HG02981 (cell line): Measurements from ENCODE around the gene PAQR7.

Experiments
- ATAC-seq: cut with Tn5 transposase; IDR thresholded peaks from one replicate; pipeline ENCODE4 v1.9.1; 2021; ENCODE audit warnings: mild to moderate bottlenecking, moderate library complexity; ENCODE audit not compliant: unreplicated experiment

PAQR7 gene

GRCh38 chr1:25874635-25875153 lies 814 bp downstream of the PAQR7 start:
- ATAC-seq: no peak

- ATAC-seq: no peak
Measured at GRCh38 chr1:25874209-25874608, 1.3 kb downstream of the PAQR7 start.

GRCh38 chr1:25873120-25873519 lies 2.4 kb downstream of the PAQR7 start:
- ATAC-seq: no peak

- no peak for ATAC-seq
Measured at GRCh38 chr1:25872713-25873112, 2.8 kb downstream of the PAQR7 start.

GRCh38 chr1:25871704-25872494 lies 3.6 kb downstream of the PAQR7 start:
- ATAC-seq: no peak

- ATAC-seq: no peak
Measured at GRCh38 chr1:25871086-25871703, 4.3 kb downstream of the PAQR7 start.

- ATAC-seq: no peak
Measured at GRCh38 chr1:25870614-25871013, 4.9 kb downstream of the PAQR7 start.

- ATAC-seq: no peak
Measured at GRCh38 chr1:25869909-25870606, 5.5 kb downstream of the PAQR7 start.

- ATAC-seq: no peak
Measured at GRCh38 chr1:25867210-25867991, 8.1 kb downstream of the PAQR7 start.

- ATAC-seq: no peak
Measured at GRCh38 chr1:25866288-25866687, 9.2 kb downstream of the PAQR7 start.

GRCh38 chr1:25864434-25864833 lies 11.1 kb downstream of the PAQR7 start:
- ATAC-seq: no peak

- no peak for ATAC-seq
Measured at GRCh38 chr1:25863486-25864262, 11.8 kb downstream of the PAQR7 start.

GRCh38 chr1:25862785-25863485 lies 12.6 kb downstream of the PAQR7 start:
- no peak for ATAC-seq

- no peak for ATAC-seq
Measured at GRCh38 chr1:25861316-25862286, 13.9 kb downstream of the PAQR7 start.

- peak; percentile 81 for ATAC-seq
Measured at GRCh38 chr1:25858906-25859789, 16.4 kb downstream of the PAQR7 start, which contains the start of gene AUNIP. Gene AUNIP (minus strand): TSS chr1:25859457. CDS start chr1:25859357, 100 bp downstream.

- ATAC-seq: no peak
Measured at GRCh38 chr1:25858494-25858893, 17.0 kb downstream of the PAQR7 start.

- no peak for ATAC-seq
Measured at GRCh38 chr1:25856856-25857255, 18.7 kb downstream of the PAQR7 start.
